C4-2B (cell line): ENCODE results near the gene IL1R2.

Experiments used
- ZFX ChIP-seq: fragments of 450-650 bp; IDR thresholded peaks from 2 replicates; pipeline ENCODE4 v1.6.1; 2017
- TF ChIP-seq, protein P1 (sequence below): fragments of 450-650 bp; conservative IDR thresholded peaks from 2 replicates; pipeline ENCODE4 v1.5.1; 2017; ENCODE audit warnings: mild to moderate bottlenecking

DNA sequence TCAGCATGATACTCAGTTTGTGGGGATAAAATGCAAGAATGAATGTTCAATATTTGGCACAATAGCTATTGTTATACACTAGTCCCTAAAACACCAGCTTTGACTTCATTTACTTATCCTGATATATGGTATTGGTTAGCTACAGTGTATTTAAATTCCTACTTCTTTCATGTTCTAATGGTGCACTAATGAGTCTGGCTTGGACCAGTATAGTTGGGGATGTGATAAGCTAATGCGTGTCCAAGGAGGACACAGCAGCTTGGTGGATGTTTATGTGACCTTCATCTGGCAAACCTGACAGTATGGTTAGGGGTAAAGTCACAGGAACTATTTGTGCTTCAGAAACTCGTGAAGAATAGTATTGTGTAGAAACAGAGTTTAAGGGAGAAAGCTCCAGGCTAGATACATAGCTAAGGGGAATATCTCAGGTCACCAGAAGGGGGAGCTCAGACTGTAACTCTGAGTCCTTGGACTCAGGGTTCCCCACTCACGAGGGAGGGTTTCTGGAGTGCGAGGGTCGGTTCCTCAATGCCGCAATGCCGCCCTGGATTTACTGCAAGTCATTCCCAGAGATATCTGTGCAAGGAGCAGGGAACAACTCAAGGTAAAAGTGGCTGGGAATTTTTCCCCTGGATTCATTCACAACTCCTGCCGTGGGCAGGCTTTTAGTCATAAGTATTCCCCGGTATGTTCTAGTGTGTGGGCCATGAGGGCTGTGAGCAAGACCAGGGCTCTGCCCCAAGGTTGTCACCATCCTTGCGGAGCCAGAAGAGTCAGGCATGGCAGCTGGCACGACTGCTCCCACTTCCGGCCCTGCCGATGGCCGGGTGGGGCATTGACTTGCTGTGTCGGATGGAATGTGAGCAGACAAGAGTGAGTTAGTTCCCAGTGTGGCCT lies 14.5 kb downstream of the IL1R2 start:
- TF ChIP-seq, protein P1, sequence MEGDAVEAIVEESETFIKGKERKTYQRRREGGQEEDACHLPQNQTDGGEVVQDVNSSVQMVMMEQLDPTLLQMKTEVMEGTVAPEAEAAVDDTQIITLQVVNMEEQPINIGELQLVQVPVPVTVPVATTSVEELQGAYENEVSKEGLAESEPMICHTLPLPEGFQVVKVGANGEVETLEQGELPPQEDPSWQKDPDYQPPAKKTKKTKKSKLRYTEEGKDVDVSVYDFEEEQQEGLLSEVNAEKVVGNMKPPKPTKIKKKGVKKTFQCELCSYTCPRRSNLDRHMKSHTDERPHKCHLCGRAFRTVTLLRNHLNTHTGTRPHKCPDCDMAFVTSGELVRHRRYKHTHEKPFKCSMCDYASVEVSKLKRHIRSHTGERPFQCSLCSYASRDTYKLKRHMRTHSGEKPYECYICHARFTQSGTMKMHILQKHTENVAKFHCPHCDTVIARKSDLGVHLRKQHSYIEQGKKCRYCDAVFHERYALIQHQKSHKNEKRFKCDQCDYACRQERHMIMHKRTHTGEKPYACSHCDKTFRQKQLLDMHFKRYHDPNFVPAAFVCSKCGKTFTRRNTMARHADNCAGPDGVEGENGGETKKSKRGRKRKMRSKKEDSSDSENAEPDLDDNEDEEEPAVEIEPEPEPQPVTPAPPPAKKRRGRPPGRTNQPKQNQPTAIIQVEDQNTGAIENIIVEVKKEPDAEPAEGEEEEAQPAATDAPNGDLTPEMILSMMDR, result peak; percentile 83
- no peak for TF ChIP-seq ZFX
